WERI-Rb-1 (cell line): Measurements from ENCODE around the gene RAB27A.

Experiments
- DNase-seq: peaks from one replicate; pipeline ENCODE4 v3.0.0-alpha.2; 2020
- H3K27ac ChIP-seq: fragments of 250-450 bp; sonication (Bioruptor Pico); 2 replicates; pipeline ENCODE4 v1.5.1; 2020; ENCODE audit warnings: mild to moderate bottlenecking, moderate library complexity
- H3K27me3 ChIP-seq: fragments of 250-450 bp; sonication (Bioruptor Pico); 2 replicates; pipeline ENCODE4 v1.5.1; 2021; ENCODE audit warnings: mild to moderate bottlenecking, low read depth, moderate library complexity; ENCODE audit not compliant: insufficient read depth, severe bottlenecking
- H3K36me3 ChIP-seq: fragments of 250-450 bp; sonication (Bioruptor Pico); 2 replicates; pipeline ENCODE4 v1.5.1; 2020; ENCODE audit warnings: mild to moderate bottlenecking, moderate library complexity
- H3K4me3 ChIP-seq: 2 replicates; pipeline ENCODE4 v1.5.1; 2011; ENCODE audit warnings: low read depth, mild to moderate bottlenecking, control low read depth, low read length
- H3K9me3 ChIP-seq: fragments of 250-450 bp; sonication (Bioruptor Pico); 2 replicates; pipeline ENCODE4 v1.5.1; 2021; ENCODE audit warnings: mild to moderate bottlenecking, moderate library complexity; ENCODE audit not compliant: severe bottlenecking
- CTCF ChIP-seq: IDR thresholded peaks from 2 replicates; pipeline ENCODE4 v1.5.1; 2011; ENCODE audit warnings: low read depth, mild to moderate bottlenecking, control low read depth, inconsistent platforms, low read length

Gene RAB27A

DNA sequence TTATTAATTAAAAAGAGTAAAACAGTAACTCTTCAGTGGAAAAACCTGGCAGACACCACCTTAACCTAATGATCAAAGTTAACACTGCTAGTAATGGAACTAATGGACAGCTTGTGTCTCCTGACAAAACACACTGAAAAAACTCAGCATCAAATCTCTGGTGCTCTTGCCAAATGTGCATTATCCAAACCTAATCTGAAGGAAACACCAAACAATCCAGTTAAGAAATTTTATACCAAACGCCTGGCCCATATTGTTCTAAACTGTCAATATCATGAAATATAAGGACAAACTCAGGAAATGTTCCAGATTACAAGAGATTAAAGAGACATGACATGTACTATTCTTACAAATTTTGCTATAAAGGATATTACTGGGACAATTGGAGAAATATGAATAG lies 103.3 kb downstream of the RAB27A start:
- Histone ChIP-seq H3K9me3 (no peaks in the 10 kb centered on the region), H3K4me3 (no peak overlapping the region), H3K36me3 (peaks cover 59% of the 10 kb centered on the region), H3K27ac (no peak overlapping the region), H3K27me3 (no peaks in the 10 kb centered on the region)
- DNase-seq, result no peak
- TF ChIP-seq CTCF, result no peak

DNA sequence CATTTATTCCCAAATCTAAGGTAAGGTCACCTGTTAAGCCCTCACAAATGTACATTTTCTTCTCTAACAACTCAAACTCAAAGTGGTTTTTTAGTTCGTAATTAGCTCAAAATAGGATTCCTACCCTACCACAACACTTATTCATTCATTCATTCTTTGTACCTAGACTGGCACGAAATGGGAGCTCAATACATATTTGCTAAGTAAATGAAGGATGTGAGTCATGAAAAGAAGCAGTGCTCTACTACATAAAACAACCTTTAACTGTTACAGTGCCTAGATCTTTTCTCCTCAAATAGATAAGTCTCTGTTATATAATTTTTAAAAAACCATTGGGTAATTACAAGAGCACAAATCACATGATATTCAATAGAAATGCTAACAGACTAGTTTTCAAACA lies 105.9 kb downstream of the RAB27A start:
- Histone ChIP-seq H3K4me3 (no peak overlapping the region), H3K9me3 (no peaks in the 10 kb centered on the region), H3K27ac (no peak overlapping the region), H3K36me3 (peaks cover 57% of the 10 kb centered on the region), H3K27me3 (no peaks in the 10 kb centered on the region)
- no peak for TF ChIP-seq CTCF
- DNase-seq, result no peak

- Histone ChIP-seq H3K9me3 (no peaks in the 10 kb centered on the region), H3K27ac (no peak overlapping the region), H3K36me3 (peaks cover 45% of the 10 kb centered on the region), H3K4me3 (no peak overlapping the region), H3K27me3 (no peaks in the 10 kb centered on the region)
- no peak for DNase-seq
- TF ChIP-seq CTCF, result no peak
Observed at GRCh38 chr15:55179141-55179540, 110.5 kb downstream of the RAB27A start.

DNA sequence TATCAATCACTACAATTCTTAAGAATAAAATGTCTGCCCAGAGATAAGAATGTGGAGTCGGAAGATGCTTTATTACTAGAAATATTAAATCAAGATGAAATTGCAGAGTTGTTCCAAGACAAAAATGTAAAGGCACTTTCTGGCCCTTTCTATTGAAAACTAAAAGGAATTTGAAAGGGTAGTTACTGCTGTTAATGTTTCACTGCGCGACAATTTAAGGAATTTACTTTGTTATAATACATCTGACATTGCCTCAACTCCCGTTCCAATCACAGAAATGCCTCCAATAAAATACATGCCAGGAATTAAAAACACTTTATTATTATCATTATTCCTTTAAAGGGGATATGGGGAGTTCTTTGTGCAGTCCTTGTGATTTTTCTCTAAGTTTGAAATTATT lies 119.3 kb downstream of the RAB27A start:
- no peaks in the 10 kb centered on the region for H3K27me3 ChIP-seq
- H3K9me3 ChIP-seq, result no peaks in the 10 kb centered on the region
- no peaks in the 10 kb centered on the region for H3K36me3 ChIP-seq
- DNase-seq, result no peak
- H3K4me3 ChIP-seq, result no peak overlapping the region
- no peak overlapping the region for H3K27ac ChIP-seq
- no peak for TF ChIP-seq CTCF

GRCh38 chr15:55168350-55168974 lies 121.2 kb downstream of the RAB27A start:
- H3K27me3 ChIP-seq, result no peaks in the 10 kb centered on the region
- no peak overlapping the region for H3K27ac ChIP-seq
- DNase-seq, result peak; percentile 82
- no peaks in the 10 kb centered on the region for H3K9me3 ChIP-seq
- peak; percentile 79 for TF ChIP-seq CTCF
- no peaks in the 10 kb centered on the region for H3K36me3 ChIP-seq
- no peak overlapping the region for H3K4me3 ChIP-seq

GRCh38 chr15:55164284-55164683 lies 125.3 kb downstream of the RAB27A start:
- no peak for DNase-seq
- H3K9me3 ChIP-seq, result no peaks in the 10 kb centered on the region
- no peaks in the 10 kb centered on the region for H3K36me3 ChIP-seq
- TF ChIP-seq CTCF, result no peak
- no peaks in the 10 kb centered on the region for H3K27me3 ChIP-seq
- no peak overlapping the region for H3K27ac ChIP-seq
- no peak overlapping the region for H3K4me3 ChIP-seq
